ENCODE data around the gene ALG12.
A peak's percentile ranks its signal among the peaks of the same experiment; 100 is the strongest.

Gene ALG12

GRCh38 chr22:49929994-49930575, 11.8 kb upstream of the ALG12 start:
- DNase-seq = peak; percentile 31

GRCh38 chr22:49929211-49929979, 11.2 kb upstream of the ALG12 start:
- peak; percentile 84 for DNase-seq

- DNase-seq = no peak
Measured at GRCh38 chr22:49928555-49929210, 10.4 kb upstream of the ALG12 start.

- no peak for DNase-seq
Measured at GRCh38 chr22:49928185-49928495, 9.9 kb upstream of the ALG12 start.

GRCh38 chr22:49927483-49928184, 9.4 kb upstream of the ALG12 start:
- DNase-seq = no peak

GRCh38 chr22:49926916-49927315, 8.7 kb upstream of the ALG12 start:
- DNase-seq = no peak

- peak; percentile 81 for DNase-seq
Measured at GRCh38 chr22:49925525-49926128, 7.4 kb upstream of the ALG12 start.

GRCh38 chr22:49924113-49924833, 6.0 kb upstream of the ALG12 start:
- no peak for DNase-seq

GRCh38 chr22:49923445-49923844, 5.2 kb upstream of the ALG12 start:
- DNase-seq = peak; percentile 32

GRCh38 chr22:49922926-49923325, 4.7 kb upstream of the ALG12 start:
- no peak for DNase-seq

- DNase-seq = no peak
Measured at GRCh38 chr22:49922484-49922883, 4.2 kb upstream of the ALG12 start.

GRCh38 chr22:49921508-49922278, 3.5 kb upstream of the ALG12 start:
- no peak for DNase-seq

GRCh38 chr22:49920859-49921258, 2.6 kb upstream of the ALG12 start:
- no peak for DNase-seq

- DNase-seq = no peak
Measured at GRCh38 chr22:49918911-49919881, 958 bp upstream of the ALG12 start.

- DNase-seq = no peak
Measured at GRCh38 chr22:49916831-49917230, 1.4 kb downstream of the ALG12 start.

- no peak for DNase-seq
Measured at GRCh38 chr22:49915610-49916009, 2.6 kb downstream of the ALG12 start.

- no peak for DNase-seq
Measured at GRCh38 chr22:49914256-49914655, 4.0 kb downstream of the ALG12 start.

- no peak for DNase-seq
Measured at GRCh38 chr22:49913446-49913845, 4.8 kb downstream of the ALG12 start.

GRCh38 chr22:49913026-49913425, 5.2 kb downstream of the ALG12 start:
- DNase-seq = no peak

GRCh38 chr22:49911881-49912625, 6.2 kb downstream of the ALG12 start:
- DNase-seq = no peak

Data from CD4-positive, alpha-beta T cell treated with Interleukin-17A for 4 hours (primary cell).